ENCODE data around the gene EBLN1.

DNA sequence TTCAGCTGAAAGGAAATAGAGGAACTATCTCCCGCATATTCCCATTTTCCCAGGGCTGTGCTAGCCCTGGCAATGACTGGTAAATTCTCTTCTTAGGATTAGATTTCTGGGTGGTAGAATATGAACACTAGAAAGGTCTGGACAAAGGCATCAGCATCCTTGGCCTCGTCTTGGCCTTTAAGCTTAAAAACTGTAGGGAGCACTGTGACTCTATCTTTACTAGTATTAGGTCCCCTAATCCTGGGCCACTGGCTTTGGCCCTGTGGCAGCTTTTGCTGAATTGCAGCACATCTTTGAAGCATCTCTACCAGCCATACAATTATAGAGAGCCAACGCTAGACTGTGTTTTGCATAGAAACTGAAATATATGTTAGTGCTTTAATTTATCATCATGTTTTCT is 41.5 kb upstream of the EBLN1 start:
- TF ChIP-seq, protein P1, sequence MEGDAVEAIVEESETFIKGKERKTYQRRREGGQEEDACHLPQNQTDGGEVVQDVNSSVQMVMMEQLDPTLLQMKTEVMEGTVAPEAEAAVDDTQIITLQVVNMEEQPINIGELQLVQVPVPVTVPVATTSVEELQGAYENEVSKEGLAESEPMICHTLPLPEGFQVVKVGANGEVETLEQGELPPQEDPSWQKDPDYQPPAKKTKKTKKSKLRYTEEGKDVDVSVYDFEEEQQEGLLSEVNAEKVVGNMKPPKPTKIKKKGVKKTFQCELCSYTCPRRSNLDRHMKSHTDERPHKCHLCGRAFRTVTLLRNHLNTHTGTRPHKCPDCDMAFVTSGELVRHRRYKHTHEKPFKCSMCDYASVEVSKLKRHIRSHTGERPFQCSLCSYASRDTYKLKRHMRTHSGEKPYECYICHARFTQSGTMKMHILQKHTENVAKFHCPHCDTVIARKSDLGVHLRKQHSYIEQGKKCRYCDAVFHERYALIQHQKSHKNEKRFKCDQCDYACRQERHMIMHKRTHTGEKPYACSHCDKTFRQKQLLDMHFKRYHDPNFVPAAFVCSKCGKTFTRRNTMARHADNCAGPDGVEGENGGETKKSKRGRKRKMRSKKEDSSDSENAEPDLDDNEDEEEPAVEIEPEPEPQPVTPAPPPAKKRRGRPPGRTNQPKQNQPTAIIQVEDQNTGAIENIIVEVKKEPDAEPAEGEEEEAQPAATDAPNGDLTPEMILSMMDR (IDR thresholded peaks at IDR 0.05): no peak
- no peak for TF ChIP-seq CBX8 (IDR thresholded peaks at IDR 0.05)
- no peak for TF ChIP-seq RFX5 (IDR thresholded peaks at IDR 0.05)
- no peak for TF ChIP-seq KDM5A (IDR thresholded peaks at IDR 0.05)
- TF ChIP-seq HEYL (CRISPR knock-in tag; IDR thresholded peaks at IDR 0.05): no peak
- TF ChIP-seq, protein P2, sequence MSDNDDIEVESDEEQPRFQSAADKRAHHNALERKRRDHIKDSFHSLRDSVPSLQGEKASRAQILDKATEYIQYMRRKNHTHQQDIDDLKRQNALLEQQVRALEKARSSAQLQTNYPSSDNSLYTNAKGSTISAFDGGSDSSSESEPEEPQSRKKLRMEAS (IDR thresholded peaks at IDR 0.05): no peak

Measured in A549 (cell line).